Measurements from ENCODE around the gene SIRPB1.
"Not testable (repeated sequence)": the region's sequence is repeated elsewhere in the genome, so short reads cannot be mapped to it uniquely, and the experiment has no call there.

SIRPB1 gene

GRCh38 chr20:1636621-1637020 is 16.8 kb upstream of the SIRPB1 start:
- DNase-seq (ENCODE audit: low read depth) = no peak

GRCh38 chr20:1635291-1635979 is 15.6 kb upstream of the SIRPB1 start:
- DNase-seq (ENCODE audit: low read depth) = no peak

GRCh38 chr20:1633535-1633934 is 13.7 kb upstream of the SIRPB1 start:
- no peak for DNase-seq (ENCODE audit: low read depth)

GRCh38 chr20:1632178-1632577 is 12.4 kb upstream of the SIRPB1 start:
- DNase-seq (ENCODE audit: low read depth) = no peak

- no peak for DNase-seq (ENCODE audit: low read depth)
Observed at GRCh38 chr20:1631309-1632151, 11.7 kb upstream of the SIRPB1 start.

- no peak for DNase-seq (ENCODE audit: low read depth)
Observed at GRCh38 chr20:1630186-1630585, 10.4 kb upstream of the SIRPB1 start.

GRCh38 chr20:1629321-1629720 is 9.5 kb upstream of the SIRPB1 start:
- no peak for DNase-seq (ENCODE audit: low read depth)

- no peak for DNase-seq (ENCODE audit: low read depth)
Observed at GRCh38 chr20:1628621-1629020, 8.8 kb upstream of the SIRPB1 start.

GRCh38 chr20:1627200-1627550 is 7.4 kb upstream of the SIRPB1 start:
- no peak for DNase-seq (ENCODE audit: low read depth)

GRCh38 chr20:1626528-1627199 is 6.9 kb upstream of the SIRPB1 start:
- DNase-seq (ENCODE audit: low read depth) = no peak

- no peak for DNase-seq (ENCODE audit: low read depth)
Observed at GRCh38 chr20:1625083-1625690, 5.4 kb upstream of the SIRPB1 start.

- no peak for DNase-seq (ENCODE audit: low read depth)
Observed at GRCh38 chr20:1623501-1624205, 3.8 kb upstream of the SIRPB1 start.

GRCh38 chr20:1622450-1622849 is 2.6 kb upstream of the SIRPB1 start:
- DNase-seq (ENCODE audit: low read depth) = no peak

GRCh38 chr20:1621316-1621715 is 1.5 kb upstream of the SIRPB1 start:
- DNase-seq (ENCODE audit: low read depth) = no peak

GRCh38 chr20:1618954-1619540 is 762 bp downstream of the SIRPB1 start:
- no peak for DNase-seq (ENCODE audit: low read depth)

- no peak for DNase-seq (ENCODE audit: low read depth)
Observed at GRCh38 chr20:1618479-1618878, 1.3 kb downstream of the SIRPB1 start.

GRCh38 chr20:1616858-1617434 is 2.9 kb downstream of the SIRPB1 start:
- DNase-seq (ENCODE audit: low read depth) = no peak

- not testable (repeated sequence) for DNase-seq (ENCODE audit: low read depth)
Observed at GRCh38 chr20:1610404-1610803, 9.4 kb downstream of the SIRPB1 start.

GRCh38 chr20:1608678-1609347 is 11.0 kb downstream of the SIRPB1 start:
- not testable (repeated sequence) for DNase-seq (ENCODE audit: low read depth)

GRCh38 chr20:1600736-1601135 is 19.1 kb downstream of the SIRPB1 start:
- no peak for DNase-seq (ENCODE audit: low read depth)

- DNase-seq (ENCODE audit: low read depth) = no peak
Observed at GRCh38 chr20:1595333-1595732, 24.5 kb downstream of the SIRPB1 start.
